Measurements from ENCODE around the gene CCDC154. TPM values are rescaled to one million over a fixed set of nuclear protein-coding genes. Genes with fewer than 3 reads are reported as not detected.

CCDC154 gene
- total RNA-seq, 1 donor from 2014 or later: 2.5 TPM

DNA sequence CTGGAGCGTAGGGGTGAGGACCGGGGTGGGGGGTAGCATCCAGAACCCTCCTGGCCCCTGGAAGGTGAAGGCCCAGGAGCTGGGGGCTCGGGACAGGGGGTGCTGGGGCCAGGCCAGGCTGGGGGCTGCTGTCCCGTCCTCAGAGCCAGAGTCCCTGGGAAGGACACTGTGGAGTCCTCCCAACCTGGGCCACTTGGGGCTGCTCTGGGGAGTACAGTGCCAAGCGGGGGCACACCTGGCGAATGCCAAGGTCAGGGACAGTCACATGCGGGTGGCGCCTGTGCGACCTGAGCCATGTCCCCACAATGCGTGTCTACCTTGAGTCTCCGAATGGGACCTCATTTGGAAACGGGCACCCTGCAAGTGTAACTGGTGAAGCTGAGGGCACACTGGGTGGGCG is 14.7 kb downstream of the CCDC154 start:
- no peak for DNase-seq (ENCODE audit: extremely low spot score, unreplicated experiment)
- TF ChIP-seq CTCF (IDR thresholded peaks at IDR 0.05): no peak
- Mint-ChIP-seq H3K4me1 (ENCODE audit: unreplicated experiment) (no peaks in the 10 kb centered on the region), H3K4me3 (ENCODE audit: unreplicated experiment) (no peak overlapping the region), H3K27me3 (ENCODE audit: unreplicated experiment) (no peaks in the 10 kb centered on the region), H3K9me3 (ENCODE audit: unreplicated experiment) (no peaks in the 10 kb centered on the region), H3K36me3 (ENCODE audit: unreplicated experiment) (no peaks in the 10 kb centered on the region), H3K27ac (ENCODE audit: unreplicated experiment) (no peak overlapping the region)

GRCh38 chr16:1429012-1429411 is 15.3 kb downstream of the CCDC154 start:
- Mint-ChIP-seq H3K27ac (ENCODE audit: unreplicated experiment) (no peak overlapping the region), H3K4me1 (ENCODE audit: unreplicated experiment) (no peaks in the 10 kb centered on the region), H3K4me3 (ENCODE audit: unreplicated experiment) (no peak overlapping the region), H3K27me3 (ENCODE audit: unreplicated experiment) (no peaks in the 10 kb centered on the region), H3K36me3 (ENCODE audit: unreplicated experiment) (no peaks in the 10 kb centered on the region), H3K9me3 (ENCODE audit: unreplicated experiment) (no peaks in the 10 kb centered on the region)
- no peak for DNase-seq (ENCODE audit: extremely low spot score, unreplicated experiment)
- TF ChIP-seq CTCF (IDR thresholded peaks at IDR 0.05): no peak

DNA sequence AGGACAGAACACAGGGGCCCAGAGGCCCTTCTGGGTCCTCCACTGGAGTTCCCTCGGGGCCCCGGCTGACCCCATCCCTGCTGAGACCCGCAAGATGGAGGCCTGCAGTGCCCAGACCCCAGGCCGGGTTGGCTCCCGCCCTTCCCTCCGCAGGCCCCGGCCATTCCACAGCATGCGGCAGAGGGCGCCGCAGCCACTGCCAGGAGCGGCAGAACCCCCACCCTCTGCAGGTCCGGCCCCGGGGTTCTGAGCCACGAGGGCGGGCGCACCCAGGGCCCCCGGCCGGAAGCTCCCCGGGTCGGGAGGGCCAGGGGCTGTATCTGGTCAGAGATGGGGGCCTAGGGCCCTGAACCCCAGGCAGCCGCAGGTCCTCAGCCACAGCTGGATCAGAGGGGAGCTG is 15.8 kb downstream of the CCDC154 start:
- Mint-ChIP-seq H3K27me3 (ENCODE audit: unreplicated experiment) (no peaks in the 10 kb centered on the region), H3K4me1 (ENCODE audit: unreplicated experiment) (no peaks in the 10 kb centered on the region), H3K9me3 (ENCODE audit: unreplicated experiment) (no peaks in the 10 kb centered on the region), H3K27ac (ENCODE audit: unreplicated experiment) (no peak overlapping the region), H3K4me3 (ENCODE audit: unreplicated experiment) (no peak overlapping the region), H3K36me3 (ENCODE audit: unreplicated experiment) (no peaks in the 10 kb centered on the region)
- no peak for TF ChIP-seq CTCF (IDR thresholded peaks at IDR 0.05)
- DNase-seq (ENCODE audit: extremely low spot score, unreplicated experiment): no peak

- Mint-ChIP-seq H3K27me3 (ENCODE audit: unreplicated experiment) (no peaks in the 10 kb centered on the region), H3K9me3 (ENCODE audit: unreplicated experiment) (no peaks in the 10 kb centered on the region), H3K4me3 (ENCODE audit: unreplicated experiment) (no peak overlapping the region), H3K4me1 (ENCODE audit: unreplicated experiment) (no peaks in the 10 kb centered on the region), H3K27ac (ENCODE audit: unreplicated experiment) (no peak overlapping the region), H3K36me3 (ENCODE audit: unreplicated experiment) (no peaks in the 10 kb centered on the region)
- TF ChIP-seq CTCF (IDR thresholded peaks at IDR 0.05): no peak
- DNase-seq (ENCODE audit: extremely low spot score, unreplicated experiment): no peak
Observed at GRCh38 chr16:1427473-1428461, 16.6 kb downstream of the CCDC154 start.

GRCh38 chr16:1426734-1427471 is 17.5 kb downstream of the CCDC154 start:
- no peaks in the 10 kb centered on the region for H3K9me3 Mint-ChIP-seq (ENCODE audit: unreplicated experiment)
- H3K27me3 Mint-ChIP-seq (ENCODE audit: unreplicated experiment): no peaks in the 10 kb centered on the region
- H3K36me3 Mint-ChIP-seq (ENCODE audit: unreplicated experiment): no peaks in the 10 kb centered on the region
- no peak overlapping the region for H3K27ac Mint-ChIP-seq (ENCODE audit: unreplicated experiment)
- H3K4me1 Mint-ChIP-seq (ENCODE audit: unreplicated experiment): peaks cover 4% of the 10 kb centered on the region
- no peak overlapping the region for H3K4me3 Mint-ChIP-seq (ENCODE audit: unreplicated experiment)
- no peak for TF ChIP-seq CTCF (IDR thresholded peaks at IDR 0.05)
- no peak for DNase-seq (ENCODE audit: extremely low spot score, unreplicated experiment)
